Body of pancreas (tissue), 4 donors: ENCODE data around the gene KLF1. TPM values are rescaled to one million over a fixed set of nuclear protein-coding genes. Genes with fewer than 3 reads are reported as not detected.
"Not testable (repeated sequence)": the region's sequence is repeated elsewhere in the genome, so short reads cannot be mapped to it uniquely, and the experiment has no call there.

Experiments
- ATAC-seq: fragments of 150-250 bp; one replicate; pipeline ENCODE4 v1.9.1; 2016
- DNase-seq, 4 donors: peaks; one replicate each; pipeline ENCODE4 v3.0.0-alpha.2; 2019
- H3K27ac ChIP-seq, 4 donors: fragments of 200-600 bp; sonication (generic); 1 replicate in 3 of 4; 2 replicates in 1 of 4; pipeline versions ENCODE4 v1.5.1 to v1.6.1; 2016 to 2019; ENCODE audit warnings: mild to moderate bottlenecking in 1 of 4, mixed read lengths in 1 of 4, moderate library complexity in 1 of 4
- H3K27me3 ChIP-seq, 2 donors: fragments of 200-600 bp; sonication (generic); one replicate each; pipeline ENCODE4 v1.6.0; 2016; ENCODE audit warnings: mild to moderate bottlenecking in 1 of 2
- H3K36me3 ChIP-seq, 2 donors: fragments of 200-600 bp; sonication (generic); replicated peaks in 1 of 2; 2 replicates each; pipeline ENCODE4 v1.5.1; 2016; ENCODE audit warnings: low read depth in 2 of 2; ENCODE audit not compliant: insufficient read depth in 1 of 2
- H3K4me1 ChIP-seq: fragments of 200-600 bp; sonication (generic); one replicate; pipeline ENCODE4 v1.6.0; 2016
- H3K4me3 ChIP-seq, 2 donors: fragments of 200-600 bp; sonication (generic); 1 replicate in 1 of 2; 2 replicates in 1 of 2; pipeline ENCODE4 v1.5.1; 2016 to 2019
- H3K9me3 ChIP-seq, 3 donors: fragments of 200-600 bp; sonication (generic); 1 replicate in 2 of 3; 2 replicates in 1 of 3; pipeline ENCODE4 v1.5.1; 2016
- POLR2A ChIP-seq, 3 donors: fragments of 450-650 bp; IDR thresholded peaks; one replicate each; pipeline ENCODE4 v1.6.1; 2016; ENCODE audit warnings: antibody characterized with exemption in 3 of 3, mild to moderate bottlenecking in 2 of 3
- WGBS, 2 donors: methylation state at CpG; one replicate each; pipeline ENCODE4 v1.1.5; 2017; 5-methylcytosine and 5-hydroxymethylcytosine counted together
- intact Hi-C: fragments of 100-400 bp; cut with DNase I; formaldehyde crosslinking; loops from one replicate; pipeline ENCODE4 v1.15.1; 2023
- total RNA-seq, 2 donors: library from RNA; depleted of rRNA; stranded (reverse); fragments of >200 nt; gene quantifications; one replicate each; pipeline ENCODE4 v1.1.0, GENCODE V29; 2016
- TF ChIP-seq, protein P1 (sequence below), 7 experiments: fragments of 450-650 bp in 4 of 7; fragments of 200-600 bp in 3 of 7; sonication (generic) in 3 of 7; IDR thresholded peaks; one replicate each; pipeline ENCODE4 v1.5.1; 2016 to 2019; ENCODE audit warnings: antibody characterized with exemption in 7 of 7

KLF1 gene
- total RNA-seq, 2 donors from 2014 or later: not detected

DNA sequence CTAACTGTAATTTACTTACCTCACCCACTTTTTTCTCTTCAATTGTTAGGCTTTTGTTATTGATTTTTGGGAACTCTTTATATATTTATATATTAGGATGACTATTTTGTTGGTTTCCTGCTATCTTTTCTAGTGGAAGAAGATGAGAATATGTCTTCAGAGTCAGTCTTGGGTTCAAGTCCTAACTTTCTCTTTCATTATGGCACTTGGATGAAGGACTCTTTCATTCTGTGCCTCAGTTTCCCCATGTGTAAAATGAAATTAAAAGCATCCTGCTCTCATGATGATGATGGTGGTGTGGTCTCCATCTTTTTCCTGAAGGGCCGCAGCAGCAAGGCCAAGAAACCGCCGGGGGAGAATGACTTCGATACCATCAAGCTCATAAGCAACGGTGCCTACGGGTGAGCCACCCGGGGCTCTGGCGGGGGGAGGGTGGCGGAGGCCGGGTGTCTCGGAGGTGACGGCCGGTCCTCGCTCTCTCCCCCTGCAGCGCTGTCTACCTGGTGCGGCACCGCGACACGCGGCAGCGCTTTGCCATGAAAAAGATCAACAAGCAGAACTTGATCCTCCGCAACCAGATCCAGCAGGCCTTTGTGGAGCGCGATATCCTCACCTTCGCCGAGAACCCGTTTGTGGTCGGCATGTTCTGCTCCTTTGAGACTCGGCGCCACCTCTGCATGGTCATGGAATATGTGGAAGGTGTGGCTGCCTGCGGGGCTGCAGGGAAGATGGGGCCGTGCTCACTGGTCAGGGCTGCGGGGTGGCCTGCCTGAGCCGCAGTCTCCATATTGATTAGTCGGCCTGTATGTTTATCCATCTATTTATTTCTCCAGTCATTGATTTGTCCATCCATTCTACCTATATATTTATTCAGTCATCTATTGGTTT lies 28.7 kb downstream of the KLF1 start:
- no peak overlapping the region for H3K4me3 ChIP-seq
- no peak for DNase-seq
- TF ChIP-seq, protein P1, sequence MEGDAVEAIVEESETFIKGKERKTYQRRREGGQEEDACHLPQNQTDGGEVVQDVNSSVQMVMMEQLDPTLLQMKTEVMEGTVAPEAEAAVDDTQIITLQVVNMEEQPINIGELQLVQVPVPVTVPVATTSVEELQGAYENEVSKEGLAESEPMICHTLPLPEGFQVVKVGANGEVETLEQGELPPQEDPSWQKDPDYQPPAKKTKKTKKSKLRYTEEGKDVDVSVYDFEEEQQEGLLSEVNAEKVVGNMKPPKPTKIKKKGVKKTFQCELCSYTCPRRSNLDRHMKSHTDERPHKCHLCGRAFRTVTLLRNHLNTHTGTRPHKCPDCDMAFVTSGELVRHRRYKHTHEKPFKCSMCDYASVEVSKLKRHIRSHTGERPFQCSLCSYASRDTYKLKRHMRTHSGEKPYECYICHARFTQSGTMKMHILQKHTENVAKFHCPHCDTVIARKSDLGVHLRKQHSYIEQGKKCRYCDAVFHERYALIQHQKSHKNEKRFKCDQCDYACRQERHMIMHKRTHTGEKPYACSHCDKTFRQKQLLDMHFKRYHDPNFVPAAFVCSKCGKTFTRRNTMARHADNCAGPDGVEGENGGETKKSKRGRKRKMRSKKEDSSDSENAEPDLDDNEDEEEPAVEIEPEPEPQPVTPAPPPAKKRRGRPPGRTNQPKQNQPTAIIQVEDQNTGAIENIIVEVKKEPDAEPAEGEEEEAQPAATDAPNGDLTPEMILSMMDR (IDR thresholded peaks at IDR 0.05): no peak
- no peak for TF ChIP-seq POLR2A (IDR thresholded peaks at IDR 0.05)
- H3K27me3 ChIP-seq: no peaks in the 10 kb centered on the region
- no peak for ATAC-seq
- H3K36me3 ChIP-seq: no peaks in the 10 kb centered on the region
- intact Hi-C loops: no loop called here
- WGBS, 2 donors: 82 to 84% methylated on average over 34 to 35 of the region's 35 CpGs
- no peaks in the 10 kb centered on the region for H3K4me1 ChIP-seq
- H3K9me3 ChIP-seq: no peaks in the 10 kb centered on the region
- no peak overlapping the region for H3K27ac ChIP-seq

- WGBS, 2 donors: 48 to 58% methylated on average over 1 of the region's 1 CpG
- Histone ChIP-seq H3K4me3 (no peak overlapping the region), H3K27ac (no peak overlapping the region), H3K27me3 (no peaks in the 10 kb centered on the region), H3K9me3 (no peaks in the 10 kb centered on the region), H3K4me1 (no peaks in the 10 kb centered on the region), H3K36me3 (no peaks in the 10 kb centered on the region)
- DNase-seq (no peak), ATAC-seq (no peak)
- intact Hi-C loops: no loop called here
- TF ChIP-seq, protein P1 (IDR thresholded peaks at IDR 0.05): no peak
- TF ChIP-seq POLR2A (IDR thresholded peaks at IDR 0.05): no peak
Observed at GRCh38 chr19:12856653-12857052, 30.3 kb downstream of the KLF1 start.

GRCh38 chr19:12847159-12848139 lies 39.6 kb downstream of the KLF1 start:
- intact Hi-C loops: no loop called here
- no peak overlapping the region for H3K27ac ChIP-seq
- no peak for TF ChIP-seq POLR2A (IDR thresholded peaks at IDR 0.05)
- TF ChIP-seq, protein P1 (IDR thresholded peaks at IDR 0.05): peak; percentile 93 to 99 (median 98)
- WGBS, 2 donors: 10 to 31% methylated on average over 12 to 62 of the region's 69 CpGs
- DNase-seq (peak; percentile 85 to 92 (median 88)), ATAC-seq (peak; percentile 97)
- no peak overlapping the region for H3K4me3 ChIP-seq
- H3K9me3 ChIP-seq: no peaks in the 10 kb centered on the region
- H3K36me3 ChIP-seq: no peaks in the 10 kb centered on the region
- H3K27me3 ChIP-seq: peaks cover 0 to 2% of the 10 kb centered on the region in 2 donors
- peaks cover 9% of the 10 kb centered on the region for H3K4me1 ChIP-seq

DNA sequence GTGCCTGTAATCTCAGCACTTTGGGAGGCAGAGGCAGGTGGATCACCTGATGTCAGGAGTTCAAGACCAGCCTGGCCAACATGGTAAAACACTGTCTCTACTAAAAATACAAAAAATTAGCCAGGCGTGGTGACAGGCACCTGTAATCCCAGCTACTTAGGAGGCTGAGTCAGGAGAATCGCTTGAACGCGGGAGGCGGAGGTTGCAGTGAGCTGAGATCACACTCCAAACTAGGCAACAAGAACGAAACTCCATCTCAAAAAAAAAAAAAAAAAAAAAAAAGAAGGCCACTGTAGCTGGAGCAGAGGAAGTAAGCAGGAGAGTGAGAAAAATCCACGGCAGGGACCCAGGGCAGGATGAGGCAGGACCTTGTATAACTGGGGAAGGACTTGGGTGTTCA lies 40.4 kb downstream of the KLF1 start:
- H3K36me3 ChIP-seq, intact Hi-C loops, H3K27ac ChIP-seq, ATAC-seq, DNase-seq, H3K4me3 ChIP-seq, H3K9me3 ChIP-seq, H3K4me1 ChIP-seq, H3K27me3 ChIP-seq: not testable (repeated sequence)
- 75 to 79% methylated on average over 7 of the region's 7 CpGs for WGBS, 2 donors
